ENCODE measurements around the gene CASP3. TPM values are rescaled to one million over a fixed set of nuclear protein-coding genes. Genes with fewer than 3 reads are reported as not detected.

Gene CASP3
- polyA plus RNA-seq (2013, experiment 1 of 2) = 72.4 TPM
- 65.6 TPM for polyA plus RNA-seq (2013, experiment 2 of 2)

- Histone ChIP-seq H3K4me3 (ENCODE audit: low read length) (peak within 1 kb of the TSS; percentile 75), H3K36me3 (ENCODE audit: insufficient read depth, low read length) (peaks cover 14% of the 10 kb centered on the region), H3K27ac (ENCODE audit: low read depth, low read length) (peak within 1 kb of the TSS; percentile 91), H3K9ac (ENCODE audit: low read depth, low read length) (peak within 1 kb of the TSS; percentile 86), H3K4me1 (ENCODE audit: insufficient read depth, low read length) (peaks cover 43% of the 10 kb centered on the region), H3K9me3 (ENCODE audit: insufficient read depth, low read depth, low read length) (no peaks in the 10 kb centered on the region), H3K27me3 (ENCODE audit: insufficient read depth, low read length) (no peaks in the 10 kb centered on the region)
- WGBS = under 1% methylated on average over 90 of the region's 90 CpGs
Observed at GRCh38 chr4:184649026-184649970, at the start of gene CASP3, which contains the start of gene PRIMPOL. Gene CASP3, minus strand, starts transcription at chr4:184649447. Its CDS starts 10,994 bp downstream, at chr4:184638453. Gene PRIMPOL, plus strand, starts transcription at chr4:184649738. Its CDS starts 7,403 bp downstream, at chr4:184657141.

GRCh38 chr4:184697956-184698355 is 48.7 kb upstream of the CASP3 start:
- Histone ChIP-seq H3K4me1 (ENCODE audit: insufficient read depth, low read length) (no peaks in the 10 kb centered on the region), H3K4me3 (ENCODE audit: low read length) (no peak overlapping the region), H3K9ac (ENCODE audit: low read depth, low read length) (no peak overlapping the region), H3K36me3 (ENCODE audit: insufficient read depth, low read length) (peaks cover 94% of the 10 kb centered on the region), H3K27me3 (ENCODE audit: insufficient read depth, low read length) (no peaks in the 10 kb centered on the region), H3K27ac (ENCODE audit: low read depth, low read length) (no peak overlapping the region), H3K9me3 (ENCODE audit: insufficient read depth, low read depth, low read length) (no peaks in the 10 kb centered on the region)
- over 99% methylated on average over 3 of the region's 3 CpGs for WGBS

- WGBS = 95% methylated on average over 3 of the region's 3 CpGs
- Histone ChIP-seq H3K36me3 (ENCODE audit: insufficient read depth, low read length) (peaks cover 73% of the 10 kb centered on the region), H3K9ac (ENCODE audit: low read depth, low read length) (no peak overlapping the region)
Observed at GRCh38 chr4:184695178-184695896, 46.1 kb upstream of the CASP3 start.

GRCh38 chr4:184694412-184694956 is 45.2 kb upstream of the CASP3 start:
- no peak overlapping the region for H3K9ac ChIP-seq (ENCODE audit: low read depth, low read length)
- no peaks in the 10 kb centered on the region for H3K4me1 ChIP-seq (ENCODE audit: insufficient read depth, low read length)
- H3K4me3 ChIP-seq (ENCODE audit: low read length) = no peak overlapping the region
- no peaks in the 10 kb centered on the region for H3K27me3 ChIP-seq (ENCODE audit: insufficient read depth, low read length)
- peaks cover 67% of the 10 kb centered on the region for H3K36me3 ChIP-seq (ENCODE audit: insufficient read depth, low read length)
- H3K9me3 ChIP-seq (ENCODE audit: insufficient read depth, low read depth, low read length) = no peaks in the 10 kb centered on the region
- H3K27ac ChIP-seq (ENCODE audit: low read depth, low read length) = no peak overlapping the region

More at GRCh38 chr4:184695178-184695896, 46.1 kb upstream of the CASP3 start:
- H3K27ac ChIP-seq (ENCODE audit: low read depth, low read length) = no peak overlapping the region
- H3K4me3 ChIP-seq (ENCODE audit: low read length) = no peak overlapping the region
- no peaks in the 10 kb centered on the region for H3K9me3 ChIP-seq (ENCODE audit: insufficient read depth, low read depth, low read length)
- H3K27me3 ChIP-seq (ENCODE audit: insufficient read depth, low read length) = no peaks in the 10 kb centered on the region
- no peaks in the 10 kb centered on the region for H3K4me1 ChIP-seq (ENCODE audit: insufficient read depth, low read length)

GRCh38 chr4:184693056-184693455 is 43.8 kb upstream of the CASP3 start:
- Histone ChIP-seq H3K27me3 (ENCODE audit: insufficient read depth, low read length) (no peaks in the 10 kb centered on the region), H3K9me3 (ENCODE audit: insufficient read depth, low read depth, low read length) (no peaks in the 10 kb centered on the region), H3K36me3 (ENCODE audit: insufficient read depth, low read length) (peaks cover 56% of the 10 kb centered on the region), H3K9ac (ENCODE audit: low read depth, low read length) (no peak overlapping the region), H3K4me1 (ENCODE audit: insufficient read depth, low read length) (peaks cover 8% of the 10 kb centered on the region; the same call in 1 of the 2 replicates), H3K4me3 (ENCODE audit: low read length) (no peak overlapping the region), H3K27ac (ENCODE audit: low read depth, low read length) (no peak overlapping the region)
- WGBS = 94% methylated on average over 5 of the region's 5 CpGs

GRCh38 chr4:184689681-184690080 is 40.4 kb upstream of the CASP3 start:
- Histone ChIP-seq H3K4me3 (ENCODE audit: low read length) (no peak overlapping the region), H3K27ac (ENCODE audit: low read depth, low read length) (no peak overlapping the region), H3K27me3 (ENCODE audit: insufficient read depth, low read length) (no peaks in the 10 kb centered on the region), H3K9me3 (ENCODE audit: insufficient read depth, low read depth, low read length) (no peaks in the 10 kb centered on the region), H3K4me1 (ENCODE audit: insufficient read depth, low read length) (peaks cover 12% of the 10 kb centered on the region; the same call in 1 of the 2 replicates), H3K36me3 (ENCODE audit: insufficient read depth, low read length) (peaks cover 23% of the 10 kb centered on the region), H3K9ac (ENCODE audit: low read depth, low read length) (no peak overlapping the region)
- WGBS = 49% methylated on average over 5 of the region's 5 CpGs

- Histone ChIP-seq H3K9ac (ENCODE audit: low read depth, low read length) (0 out of 2 replicates have a peak overlapping the region, but pooled peaks have one; percentile 5), H3K27ac (ENCODE audit: low read depth, low read length) (peak overlapping the region; percentile 68), H3K4me3 (ENCODE audit: low read length) (no peak overlapping the region), H3K9me3 (ENCODE audit: insufficient read depth, low read depth, low read length) (no peaks in the 10 kb centered on the region), H3K36me3 (ENCODE audit: insufficient read depth, low read length) (peaks cover 10% of the 10 kb centered on the region), H3K4me1 (ENCODE audit: insufficient read depth, low read length) (peaks cover 12% of the 10 kb centered on the region; the same call in 1 of the 2 replicates), H3K27me3 (ENCODE audit: insufficient read depth, low read length) (no peaks in the 10 kb centered on the region)
- WGBS = 19% methylated on average over 11 of the region's 11 CpGs
Observed at GRCh38 chr4:184688447-184688846, 39.2 kb upstream of the CASP3 start.

GRCh38 chr4:184688005-184688404 is 38.8 kb upstream of the CASP3 start:
- H3K36me3 ChIP-seq (ENCODE audit: insufficient read depth, low read length) = peaks cover 6% of the 10 kb centered on the region
- H3K27me3 ChIP-seq (ENCODE audit: insufficient read depth, low read length) = no peaks in the 10 kb centered on the region
- peak overlapping the region; percentile 68 for H3K27ac ChIP-seq (ENCODE audit: low read depth, low read length)
- no peaks in the 10 kb centered on the region for H3K9me3 ChIP-seq (ENCODE audit: insufficient read depth, low read depth, low read length)
- H3K4me3 ChIP-seq (ENCODE audit: low read length) = no peak overlapping the region
- WGBS = 42% methylated on average over 2 of the region's 3 CpGs
- H3K9ac ChIP-seq (ENCODE audit: low read depth, low read length) = no peak overlapping the region
- peaks cover 12% of the 10 kb centered on the region; the same call in 1 of the 2 replicates for H3K4me1 ChIP-seq (ENCODE audit: insufficient read depth, low read length)

GRCh38 chr4:184684491-184685189 is 35.4 kb upstream of the CASP3 start:
- no peak overlapping the region for H3K4me3 ChIP-seq (ENCODE audit: low read length)
- no peak overlapping the region for H3K27ac ChIP-seq (ENCODE audit: low read depth, low read length)
- H3K27me3 ChIP-seq (ENCODE audit: insufficient read depth, low read length) = no peaks in the 10 kb centered on the region
- H3K36me3 ChIP-seq (ENCODE audit: insufficient read depth, low read length) = no peaks in the 10 kb centered on the region
- peaks cover 12% of the 10 kb centered on the region; the same call in 1 of the 2 replicates for H3K4me1 ChIP-seq (ENCODE audit: insufficient read depth, low read length)
- 93% methylated on average over 5 of the region's 5 CpGs for WGBS
- no peak overlapping the region for H3K9ac ChIP-seq (ENCODE audit: low read depth, low read length)
- peaks cover 3% of the 10 kb centered on the region for H3K9me3 ChIP-seq (ENCODE audit: insufficient read depth, low read depth, low read length)

GRCh38 chr4:184681916-184682315 is 32.7 kb upstream of the CASP3 start:
- H3K36me3 ChIP-seq (ENCODE audit: insufficient read depth, low read length) = no peaks in the 10 kb centered on the region
- no peak overlapping the region for H3K9ac ChIP-seq (ENCODE audit: low read depth, low read length)
- WGBS = 80% methylated on average over 1 of the region's 1 CpG
- no peaks in the 10 kb centered on the region for H3K27me3 ChIP-seq (ENCODE audit: insufficient read depth, low read length)
- peaks cover 6% of the 10 kb centered on the region for H3K9me3 ChIP-seq (ENCODE audit: insufficient read depth, low read depth, low read length)
- H3K4me3 ChIP-seq (ENCODE audit: low read length) = no peak overlapping the region
- H3K4me1 ChIP-seq (ENCODE audit: insufficient read depth, low read length) = no peaks in the 10 kb centered on the region
- H3K27ac ChIP-seq (ENCODE audit: low read depth, low read length) = no peak overlapping the region

All from HUES64 (cell line).